Ishikawa (cell line): Measurements from ENCODE around the gene MYLK3.

Experiments
- EP300 ChIP-seq: IDR thresholded peaks from 2 replicates; pipeline ENCODE4 v1.6.1; 2012; ENCODE audit warnings: borderline replicate concordance
- NFIC ChIP-seq: IDR thresholded peaks from 2 replicates; pipeline ENCODE4 v1.6.1; 2012
- TAF1 ChIP-seq: IDR thresholded peaks from 2 replicates; pipeline ENCODE4 v1.6.1; 2012; ENCODE audit warnings: low read depth, mild to moderate bottlenecking
- YY1 ChIP-seq: IDR thresholded peaks from 2 replicates; pipeline ENCODE4 v1.6.1; 2012; ENCODE audit warnings: low read depth
- TF ChIP-seq, protein P1 (sequence below): IDR thresholded peaks from 2 replicates; pipeline ENCODE4 v1.6.1; 2012

DNA sequence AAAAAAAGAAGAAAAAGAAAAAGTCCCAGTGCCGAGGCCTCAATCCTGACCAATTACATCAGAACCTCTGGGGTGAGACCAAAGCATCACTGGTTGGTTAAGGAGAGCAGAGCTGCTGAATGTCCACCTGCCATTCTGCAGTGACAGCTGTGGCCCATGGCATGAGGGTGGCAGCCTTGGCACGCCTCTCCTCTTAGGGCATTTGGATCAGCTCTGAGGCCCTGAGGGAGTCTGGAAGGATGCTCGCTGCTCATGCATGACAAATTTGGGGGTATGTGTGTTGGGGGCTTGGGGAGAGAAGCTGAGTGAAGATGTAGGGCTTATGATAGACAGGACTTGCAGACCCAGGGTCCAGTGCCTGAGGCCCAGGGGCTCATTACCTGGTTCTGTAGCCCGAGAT is 26.3 kb downstream of the MYLK3 start:
- no peak for TF ChIP-seq TAF1
- no peak for TF ChIP-seq EP300
- no peak for TF ChIP-seq YY1
- TF ChIP-seq, protein P1, sequence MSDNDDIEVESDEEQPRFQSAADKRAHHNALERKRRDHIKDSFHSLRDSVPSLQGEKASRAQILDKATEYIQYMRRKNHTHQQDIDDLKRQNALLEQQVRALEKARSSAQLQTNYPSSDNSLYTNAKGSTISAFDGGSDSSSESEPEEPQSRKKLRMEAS, result no peak
- TF ChIP-seq NFIC, result no peak
